Type B pancreatic cell (in vitro differentiated cells): ENCODE measurements around the gene ZDHHC7. TPM values are rescaled to one million over a fixed set of nuclear protein-coding genes. Genes with fewer than 3 reads are reported as not detected.
A peak's percentile ranks its signal among the peaks of the same experiment; 100 is the strongest.

Source experiments
- DNase-seq: peaks from one replicate; pipeline ENCODE4 v3.0.0; 2021; ENCODE audit warnings: mixed read lengths; ENCODE audit not compliant: unreplicated experiment; ENCODE audit errors: extremely low spot score
- H3K27ac Mint-ChIP-seq: 2 replicates; pipeline ENCODE4 v1.8.0; 2021; ENCODE audit warnings: mild to moderate bottlenecking, mixed read lengths
- H3K27me3 Mint-ChIP-seq: 2 replicates; pipeline ENCODE4 v1.8.0; 2021; ENCODE audit warnings: mixed read lengths
- H3K36me3 Mint-ChIP-seq: 2 replicates; pipeline ENCODE4 v1.8.0; 2021; ENCODE audit warnings: mixed read lengths
- H3K4me1 Mint-ChIP-seq: one replicate; pipeline ENCODE4 v1.8.0; 2021; ENCODE audit warnings: mixed read lengths; ENCODE audit not compliant: unreplicated experiment
- H3K4me3 Mint-ChIP-seq: 2 replicates; pipeline ENCODE4 v1.8.0; 2021; ENCODE audit warnings: mild to moderate bottlenecking, mixed read lengths
- H3K9me3 Mint-ChIP-seq: 2 replicates; pipeline ENCODE4 v1.8.0; 2021; ENCODE audit warnings: mixed read lengths
- CTCF ChIP-seq: fragments of 200-600 bp; sonication (generic); conservative IDR thresholded peaks from 2 replicates; pipeline ENCODE4 v1.5.0; 2021; ENCODE audit warnings: antibody characterized with exemption, mild to moderate bottlenecking
- long read RNA-seq: library from polyadenylated mRNA; unstranded; transcript quantifications from one replicate; pipeline ENCODE4 v2.0.0, GENCODE V29; 2020
- total RNA-seq: library from RNA; stranded (reverse); gene quantifications from 2 replicates; pipeline ENCODE4 v1.2.1, GENCODE V29; 2021; ENCODE audit warnings: low replicate concordance

The ZDHHC7 gene
- 47.1 and 55.0 TPM in 2 replicates for total RNA-seq
- long read RNA-seq, transcript ZDHHC7-205 (5 exons, 582 nt) = major isoform, 8 of 36 reads
- long read RNA-seq, partial matches to known transcripts = 14 of 36 reads
- long read RNA-seq, other reads (novel, unspliced or antisense) = 12 of 36 reads

- H3K27me3 Mint-ChIP-seq = no peaks in the 10 kb centered on the region
- peak within 1 kb of the TSS; percentile 98 for H3K27ac Mint-ChIP-seq
- H3K4me3 Mint-ChIP-seq = peak within 1 kb of the TSS; percentile 97
- H3K4me1 Mint-ChIP-seq = peaks cover 36% of the 10 kb centered on the region
- no peaks in the 10 kb centered on the region for H3K9me3 Mint-ChIP-seq
- DNase-seq = peak; percentile 89
- H3K36me3 Mint-ChIP-seq = peaks cover 3% of the 10 kb centered on the region
- no peak for TF ChIP-seq CTCF
Measured at GRCh38 chr16:85010931-85011845, at the start of gene ZDHHC7. TSS of gene ZDHHC7 (minus strand) at chr16:85011535. CDS start at chr16:84990618, 20,917 bp downstream.

DNA sequence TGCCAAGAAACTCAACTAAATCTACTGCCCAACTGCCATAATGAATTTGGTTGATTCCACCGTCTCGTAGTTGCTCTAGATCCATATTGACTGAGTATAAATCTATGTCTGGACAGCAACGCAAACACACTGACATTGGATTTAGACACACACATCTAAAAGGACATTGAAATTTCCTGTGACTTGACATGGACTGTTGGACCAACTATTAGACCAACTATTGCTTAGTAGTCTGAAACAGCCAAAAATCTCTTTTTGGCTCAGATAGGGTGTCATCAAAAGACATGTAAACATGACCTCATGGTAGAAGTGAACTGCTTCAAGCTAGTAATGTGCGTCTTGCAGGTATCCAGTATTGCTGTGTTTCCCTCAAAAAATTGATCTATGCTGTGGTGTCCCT is 47.6 kb upstream of the ZDHHC7 start:
- no peak for TF ChIP-seq CTCF
- Mint-ChIP-seq H3K9me3 (peaks cover 4% of the 10 kb centered on the region), H3K4me1 (peaks cover 26% of the 10 kb centered on the region), H3K27ac (no peak overlapping the region), H3K36me3 (no peaks in the 10 kb centered on the region), H3K4me3 (no peak overlapping the region), H3K27me3 (no peaks in the 10 kb centered on the region)
- no peak for DNase-seq

DNA sequence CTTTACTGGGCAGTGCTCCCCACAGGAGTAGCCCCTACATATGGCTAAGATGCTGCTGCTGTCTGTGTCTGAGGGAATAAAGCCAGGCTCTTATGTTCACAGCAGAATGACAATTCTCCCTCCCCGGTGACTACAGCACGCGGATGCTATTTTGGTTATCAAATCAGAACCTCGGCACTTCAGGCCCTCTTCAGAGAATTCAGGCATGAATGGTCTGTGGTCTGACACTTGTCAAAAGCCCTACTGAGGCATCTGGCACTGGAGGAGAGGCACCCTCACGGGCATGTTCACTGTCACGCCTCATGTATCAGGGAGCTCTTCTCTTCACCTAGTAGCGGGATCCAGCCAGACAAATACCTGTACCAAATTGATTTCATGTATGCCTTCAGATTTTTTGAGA is 46.6 kb upstream of the ZDHHC7 start:
- H3K36me3 Mint-ChIP-seq = peaks cover 3% of the 10 kb centered on the region
- H3K4me3 Mint-ChIP-seq = no peak overlapping the region
- no peaks in the 10 kb centered on the region for H3K27me3 Mint-ChIP-seq
- no peak overlapping the region for H3K27ac Mint-ChIP-seq
- no peak for DNase-seq
- no peak for TF ChIP-seq CTCF
- H3K9me3 Mint-ChIP-seq = peaks cover 4% of the 10 kb centered on the region
- peaks cover 26% of the 10 kb centered on the region for H3K4me1 Mint-ChIP-seq

DNA sequence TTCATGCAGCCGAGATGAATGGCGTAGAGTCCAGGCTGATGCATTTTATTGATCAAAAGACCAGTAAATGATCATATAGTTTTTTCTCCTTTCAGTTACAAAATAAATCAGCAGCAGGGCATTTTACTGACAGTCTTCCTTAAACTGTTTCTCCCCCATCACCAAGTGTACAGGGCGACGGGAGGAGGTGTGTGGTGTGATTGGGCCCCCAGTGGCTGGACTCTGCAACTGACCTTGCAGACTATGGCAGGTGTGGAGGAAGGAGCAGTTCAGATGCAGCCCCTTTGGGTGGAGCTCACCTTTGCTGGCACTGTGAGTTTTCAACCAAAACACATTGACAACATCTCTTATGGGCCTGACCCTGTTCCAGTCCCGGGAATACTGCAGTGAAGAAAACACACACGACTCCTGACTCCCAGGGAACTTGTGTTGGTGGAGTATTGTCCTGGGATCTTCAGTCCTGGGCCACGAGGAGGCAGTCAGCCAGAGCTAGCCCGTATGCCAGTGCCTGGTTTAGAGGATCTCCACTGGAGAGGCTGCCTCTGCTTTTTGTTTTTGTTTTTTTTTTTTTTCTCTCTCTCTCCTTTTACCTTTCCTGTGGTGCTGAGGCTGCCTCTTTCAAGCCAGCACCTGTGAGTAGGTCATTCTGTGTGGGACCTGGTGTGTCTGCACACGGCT is 46.0 kb upstream of the ZDHHC7 start:
- peak; percentile 59 for TF ChIP-seq CTCF
- no peaks in the 10 kb centered on the region for H3K27me3 Mint-ChIP-seq
- no peak overlapping the region for H3K4me3 Mint-ChIP-seq
- peaks cover 23% of the 10 kb centered on the region for H3K4me1 Mint-ChIP-seq
- peaks cover 3% of the 10 kb centered on the region for H3K36me3 Mint-ChIP-seq
- DNase-seq = no peak
- H3K27ac Mint-ChIP-seq = no peak overlapping the region
- peaks cover 4% of the 10 kb centered on the region for H3K9me3 Mint-ChIP-seq

DNA sequence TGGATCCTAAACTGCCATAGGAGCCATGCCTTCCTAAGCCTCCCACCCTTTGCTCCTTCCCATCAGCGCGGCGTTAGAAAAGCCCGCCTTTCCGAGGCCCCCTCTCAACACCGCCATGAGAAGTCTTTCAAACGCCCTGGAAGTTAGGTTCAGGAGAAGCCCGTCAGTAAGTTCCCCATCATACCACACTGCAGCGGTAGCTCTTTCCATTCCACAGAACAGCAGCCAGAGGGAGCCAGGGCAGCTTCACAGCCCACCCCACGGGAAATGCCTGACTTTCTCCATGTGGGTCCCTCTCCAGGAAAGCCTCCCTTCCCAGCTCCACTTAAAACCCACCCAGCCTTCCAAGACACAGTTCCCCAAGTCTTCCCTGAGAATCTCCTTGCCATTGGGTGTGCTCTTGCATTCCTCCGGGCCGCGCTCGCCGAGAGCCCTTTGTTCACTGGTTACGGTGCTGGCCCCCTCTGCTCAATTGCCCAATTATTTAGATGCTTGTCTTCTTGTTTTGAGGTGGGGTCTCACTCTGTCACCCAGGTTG is 44.9 kb upstream of the ZDHHC7 start:
- peak overlapping the region; percentile 32 for H3K27ac Mint-ChIP-seq
- peaks cover 3% of the 10 kb centered on the region for H3K36me3 Mint-ChIP-seq
- no peak for DNase-seq
- H3K4me3 Mint-ChIP-seq = no peak overlapping the region
- H3K27me3 Mint-ChIP-seq = no peaks in the 10 kb centered on the region
- H3K9me3 Mint-ChIP-seq = peaks cover 4% of the 10 kb centered on the region
- TF ChIP-seq CTCF = peak; percentile 48
- H3K4me1 Mint-ChIP-seq = peaks cover 27% of the 10 kb centered on the region
